HG02840 (cell line): ENCODE results near the gene TAF1.
"Not testable (repeated sequence)": the region's sequence is repeated elsewhere in the genome, so short reads cannot be mapped to it uniquely, and the experiment has no call there.

Experiments
- ATAC-seq: cut with Tn5 transposase; IDR thresholded peaks from one replicate; pipeline ENCODE4 v1.9.1; 2021; ENCODE audit warnings: mild to moderate bottlenecking, moderate library complexity, moderate number of reproducible peaks; ENCODE audit not compliant: unreplicated experiment, low FRiP score

TAF1 gene

DNA sequence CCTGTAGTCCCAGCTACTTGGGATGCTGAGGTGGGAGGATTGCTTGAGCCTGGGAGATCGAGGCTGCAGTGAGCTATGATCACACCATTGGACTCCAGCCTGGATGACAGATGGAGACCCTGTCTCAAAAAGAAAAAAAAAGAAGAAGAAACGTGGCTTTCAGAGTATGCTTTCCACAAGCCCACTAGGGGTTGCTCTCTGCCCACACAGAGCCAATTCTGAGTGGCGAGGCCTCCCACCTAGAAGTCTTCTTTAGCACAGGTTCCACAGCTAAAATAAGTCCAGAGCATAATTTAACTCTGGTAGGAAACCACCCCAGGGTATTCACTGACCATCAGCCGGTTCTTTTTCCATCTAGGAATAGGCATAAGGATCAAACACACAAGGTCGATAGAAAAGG lies 50.1 kb downstream of the TAF1 start:
- not testable (repeated sequence) for ATAC-seq

DNA sequence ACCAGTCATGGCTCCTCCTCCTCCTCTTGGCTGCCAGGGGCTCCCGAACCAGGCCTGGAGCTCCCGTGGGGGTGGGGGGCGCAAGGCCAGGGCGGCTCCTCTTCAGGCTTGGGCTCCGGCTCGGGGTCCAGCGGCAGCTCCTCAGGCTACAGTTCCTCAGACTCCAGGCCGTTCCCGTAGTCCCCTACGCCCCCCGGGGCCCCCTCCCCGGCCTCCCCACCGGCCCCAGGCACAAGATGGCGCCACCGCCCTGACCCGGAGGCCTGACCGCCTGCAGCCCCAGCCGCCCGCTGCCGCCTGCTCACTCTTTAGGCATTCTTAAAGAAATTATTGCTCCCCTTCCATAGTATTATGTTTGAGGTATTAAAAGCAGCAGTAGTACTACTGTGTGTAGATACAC lies 54.5 kb downstream of the TAF1 start:
- no peak for ATAC-seq

DNA sequence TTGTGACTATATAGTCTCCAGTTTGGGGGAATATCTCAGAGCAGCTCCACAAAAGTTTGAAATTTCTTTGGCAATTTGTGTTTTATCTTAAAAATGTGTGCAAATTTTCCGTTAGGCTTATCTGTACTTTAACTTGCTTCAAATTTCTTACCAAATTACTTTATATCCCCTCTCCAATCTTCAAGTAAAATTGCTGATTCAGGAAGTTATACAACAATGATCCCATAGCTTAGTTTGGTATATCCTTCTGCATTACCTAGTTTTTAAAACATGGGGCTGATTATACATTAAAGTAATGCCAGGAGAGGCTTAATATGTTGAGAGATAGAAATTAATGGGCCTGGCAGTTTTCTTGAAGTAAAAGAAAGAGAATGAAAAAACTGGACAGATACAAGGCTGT lies 66.6 kb downstream of the TAF1 start:
- ATAC-seq = no peak

DNA sequence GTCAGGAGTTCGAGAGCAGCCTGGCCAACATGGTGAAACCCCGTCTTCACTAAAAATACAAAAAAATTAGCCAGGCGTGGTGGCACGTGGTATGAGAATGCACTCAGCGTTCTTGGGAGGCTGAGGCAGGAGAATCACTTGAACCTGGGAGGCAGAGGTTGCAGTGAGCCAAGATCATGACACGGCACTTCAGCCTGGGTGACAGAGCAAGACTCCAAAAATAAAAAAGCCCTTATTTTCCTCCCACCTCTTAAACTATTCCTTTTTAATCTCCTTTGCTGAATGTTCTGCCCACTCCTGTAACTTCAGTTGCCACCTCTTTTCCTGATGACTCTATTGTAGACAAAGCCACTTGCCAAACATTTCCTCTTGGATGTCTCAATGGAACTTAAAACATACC lies 72.6 kb downstream of the TAF1 start:
- ATAC-seq = no peak

DNA sequence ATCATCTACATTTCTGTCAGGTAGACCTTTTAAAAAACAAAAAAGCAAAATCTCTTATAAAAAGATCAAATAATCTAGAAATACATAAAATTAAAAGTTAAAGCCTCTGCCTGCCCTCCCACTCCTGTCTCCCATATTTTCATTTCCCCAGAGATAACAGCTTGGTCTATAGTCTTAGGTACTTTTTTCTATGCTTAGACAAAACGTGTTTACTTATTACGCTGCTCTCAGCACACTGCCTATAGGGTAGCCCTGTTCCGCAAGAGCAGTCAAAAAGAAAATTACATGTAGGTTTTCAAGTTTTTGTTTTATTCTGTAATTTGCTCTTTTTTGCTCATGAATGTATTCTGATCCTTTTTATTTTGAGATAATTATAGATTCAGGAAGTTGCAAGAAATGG lies 73.3 kb downstream of the TAF1 start:
- no peak for ATAC-seq

DNA sequence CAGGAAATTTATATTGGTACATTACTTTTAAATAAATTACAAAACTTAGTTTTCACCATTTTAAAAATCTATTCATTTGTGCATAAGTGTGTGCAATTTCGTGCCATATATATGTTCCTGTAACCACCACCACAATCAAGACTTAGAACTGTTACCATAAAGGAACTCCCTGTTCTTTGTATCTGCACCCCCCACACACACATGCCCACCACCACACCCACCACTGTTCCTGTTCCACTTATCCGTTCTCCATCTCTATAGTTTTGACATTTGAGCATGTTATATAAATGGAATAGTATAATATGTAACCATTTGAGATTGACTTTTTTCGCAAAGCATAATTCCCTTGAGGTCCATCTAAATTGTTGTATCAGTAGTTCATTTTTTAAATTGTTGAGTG lies 73.7 kb downstream of the TAF1 start:
- no peak for ATAC-seq

DNA sequence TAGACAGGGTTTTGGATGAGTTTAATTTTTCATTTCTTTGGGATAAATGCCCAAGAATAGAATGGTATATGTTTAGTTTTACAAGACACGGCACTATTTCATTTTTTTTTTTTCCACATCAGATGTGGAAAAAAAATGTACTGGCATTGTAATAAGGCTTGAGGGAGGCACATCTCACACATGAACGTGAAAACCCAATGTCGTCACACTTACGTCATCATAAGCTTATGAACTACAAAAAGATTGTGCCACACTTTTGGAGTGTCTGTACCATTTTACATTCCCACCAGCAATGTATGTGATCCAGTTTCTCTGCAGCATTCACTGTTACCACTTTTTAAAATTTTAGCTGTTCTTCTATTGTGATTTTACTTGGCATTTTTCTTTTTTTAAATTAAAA lies 74.2 kb downstream of the TAF1 start:
- no peak for ATAC-seq

DNA sequence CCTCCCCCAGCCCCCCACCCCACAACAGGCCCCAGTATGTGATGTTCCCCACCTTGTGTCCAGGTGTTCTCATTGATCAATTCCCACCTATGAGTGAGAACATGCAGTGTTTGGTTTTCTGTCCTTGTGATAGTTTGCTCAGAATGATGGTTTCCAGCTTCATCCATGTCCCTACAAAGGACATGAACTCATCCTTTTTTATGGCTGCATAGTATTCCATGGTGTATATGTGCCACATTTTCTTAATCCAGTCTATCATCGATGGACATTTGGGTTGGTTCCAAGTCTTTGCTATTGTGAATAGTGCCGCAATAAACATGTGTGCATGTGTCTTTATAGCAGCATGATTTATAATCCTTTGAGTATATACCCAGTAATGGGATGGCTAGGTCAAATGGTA lies 75.7 kb downstream of the TAF1 start:
- not testable (repeated sequence) for ATAC-seq

DNA sequence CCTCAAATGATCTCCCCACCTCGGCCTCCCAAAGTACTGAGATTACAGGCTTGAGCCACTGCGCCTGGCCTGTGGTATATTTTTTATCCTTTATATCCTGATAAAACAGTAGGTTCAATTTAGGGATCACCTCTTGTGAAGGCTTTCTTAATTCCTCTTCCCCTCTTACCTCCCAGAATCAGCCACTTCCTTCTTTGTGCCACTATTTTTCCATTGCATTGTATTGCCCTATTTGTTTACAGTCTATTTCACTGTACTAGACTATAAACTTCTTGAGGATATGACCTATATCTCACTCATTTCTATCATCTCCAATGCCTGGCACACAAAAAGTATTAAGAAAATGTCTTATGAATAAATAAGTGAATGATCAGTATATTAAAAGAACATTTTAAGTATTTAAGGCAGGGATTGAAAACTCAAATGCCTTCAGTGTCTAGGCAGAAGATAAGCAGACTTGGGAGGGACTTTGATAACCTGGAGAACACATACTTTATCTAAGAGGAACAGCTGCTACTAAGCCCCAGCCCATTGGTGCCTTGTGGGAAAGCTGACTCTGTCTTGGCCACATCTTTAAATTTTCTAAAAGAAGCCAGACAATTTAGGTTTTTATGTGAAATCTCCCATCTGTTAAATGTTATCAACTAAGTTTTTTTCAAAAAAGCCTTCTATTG lies 84.4 kb downstream of the TAF1 start:
- ATAC-seq = no peak

DNA sequence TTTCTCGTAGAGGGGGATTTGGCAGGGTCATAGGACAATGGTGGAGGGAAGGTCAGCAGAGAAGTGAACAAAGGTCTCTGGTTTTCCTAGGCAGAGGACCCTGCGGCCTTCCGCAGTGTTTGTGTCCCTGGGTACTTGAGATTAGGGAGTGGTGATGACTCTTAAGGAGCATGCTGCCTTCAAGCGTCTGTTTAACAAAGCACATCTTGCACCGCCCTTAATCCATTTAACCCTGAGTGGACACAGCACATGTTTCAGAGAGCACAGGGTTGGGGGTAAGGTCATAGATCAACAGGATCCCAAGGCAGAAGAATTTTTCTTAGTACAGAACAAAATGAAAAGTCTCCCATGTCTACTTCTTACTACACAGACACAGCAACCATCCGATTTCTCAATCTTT lies 85.4 kb downstream of the TAF1 start:
- ATAC-seq = not testable (repeated sequence)

DNA sequence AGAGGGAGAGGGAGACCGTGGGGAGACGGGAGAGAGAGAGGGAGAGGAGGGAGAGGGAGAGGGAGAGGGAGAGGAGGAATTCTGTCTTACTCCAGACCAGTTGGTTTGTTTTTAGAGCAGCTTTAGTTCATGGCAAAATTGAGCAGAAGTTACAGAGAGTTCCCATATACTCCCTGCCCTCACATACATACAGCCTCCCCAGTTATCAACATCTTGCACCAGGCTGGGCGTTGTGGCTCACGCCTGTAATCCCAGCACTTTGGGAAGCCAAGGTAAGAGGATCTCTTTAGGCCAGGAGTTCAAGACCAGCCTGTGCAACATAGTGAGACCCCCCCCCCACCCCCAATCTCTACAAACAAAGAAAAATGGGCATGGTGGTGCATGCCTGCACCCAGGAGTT lies 86.9 kb downstream of the TAF1 start:
- no peak for ATAC-seq

DNA sequence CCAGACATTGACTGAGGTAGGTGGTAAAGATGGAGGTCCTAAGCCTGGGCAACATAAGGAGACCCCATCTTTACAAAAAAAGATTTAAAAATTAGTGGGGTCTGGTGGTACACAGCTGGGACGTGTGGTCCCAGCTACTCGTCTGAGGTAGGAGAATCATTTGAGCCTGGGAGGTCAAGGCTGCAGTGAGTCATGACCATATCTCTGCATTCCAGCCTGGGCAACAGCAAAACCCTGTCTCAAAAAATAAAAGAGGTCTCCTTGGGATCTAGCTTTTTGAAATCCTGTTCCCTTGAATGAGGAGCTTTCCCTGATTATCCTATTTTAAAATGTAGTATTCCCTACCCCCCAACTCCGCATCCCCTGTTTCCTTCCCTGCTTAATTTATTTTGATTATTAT lies 88.1 kb downstream of the TAF1 start:
- ATAC-seq = no peak

DNA sequence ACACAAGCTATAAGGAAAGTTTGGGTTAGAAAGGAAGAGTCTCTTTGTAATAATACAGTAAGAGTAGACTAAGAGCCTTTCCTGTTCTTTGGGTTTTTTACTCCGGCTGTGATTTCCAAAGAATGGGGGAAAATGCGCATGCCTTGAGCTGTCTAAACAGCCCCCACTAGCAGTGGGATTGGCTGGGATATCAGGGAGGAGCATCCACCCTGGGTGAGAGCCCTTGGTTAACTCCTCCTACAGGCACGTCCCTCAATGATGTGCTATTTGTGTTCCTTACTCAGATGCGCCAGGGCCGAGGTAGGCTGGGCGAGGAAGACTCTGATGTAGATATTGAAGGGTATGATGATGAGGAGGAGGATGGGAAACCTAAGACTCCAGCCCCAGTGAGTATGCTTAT lies 92.7 kb downstream of the TAF1 start:
- ATAC-seq = no peak

DNA sequence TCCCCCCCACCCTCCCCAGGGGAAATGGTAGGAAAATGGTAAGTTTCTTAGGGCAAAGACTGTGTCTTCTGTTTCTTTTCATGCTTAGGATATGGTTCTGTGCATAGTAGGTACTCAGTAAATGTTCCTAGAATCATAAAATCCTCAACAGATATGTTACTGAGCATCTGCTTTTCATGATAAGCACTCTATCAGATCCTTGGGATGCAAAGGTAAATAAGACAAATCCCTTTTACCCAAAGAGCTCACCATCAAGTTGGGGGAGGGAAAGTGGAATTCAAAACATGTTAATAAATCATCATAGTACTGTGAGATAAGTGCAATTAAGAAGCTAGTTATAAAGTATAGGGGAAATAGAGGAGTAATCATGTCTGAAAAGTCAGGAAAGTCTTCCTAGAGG lies 98.8 kb downstream of the TAF1 start:
- ATAC-seq = no peak

DNA sequence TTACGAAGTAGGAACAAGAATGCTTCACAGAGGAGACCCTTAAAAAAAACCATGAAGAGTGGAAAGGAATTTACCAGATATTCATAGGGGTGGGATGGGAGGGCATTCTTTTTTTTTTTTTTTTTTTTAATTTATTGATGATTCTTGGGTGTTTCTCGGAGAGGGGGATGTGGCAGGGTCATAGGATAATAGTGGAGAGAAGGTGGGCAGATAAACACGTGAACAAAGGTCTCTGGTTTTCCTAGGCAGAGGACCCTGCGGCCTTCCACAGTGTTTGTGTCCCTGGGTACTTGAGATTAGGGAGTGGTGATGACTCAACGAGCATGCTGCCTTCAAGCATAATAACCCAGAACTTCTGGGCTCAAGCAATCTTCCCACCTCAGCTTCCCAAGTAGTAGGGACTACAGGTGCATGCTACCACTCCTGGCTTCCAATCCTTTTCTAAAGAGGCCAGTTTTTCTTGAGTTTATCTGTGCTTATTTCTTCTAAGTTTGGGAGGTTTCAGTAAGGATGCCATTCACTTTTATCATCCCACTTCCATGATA lies 100.9 kb downstream of the TAF1 start:
- ATAC-seq = no peak

DNA sequence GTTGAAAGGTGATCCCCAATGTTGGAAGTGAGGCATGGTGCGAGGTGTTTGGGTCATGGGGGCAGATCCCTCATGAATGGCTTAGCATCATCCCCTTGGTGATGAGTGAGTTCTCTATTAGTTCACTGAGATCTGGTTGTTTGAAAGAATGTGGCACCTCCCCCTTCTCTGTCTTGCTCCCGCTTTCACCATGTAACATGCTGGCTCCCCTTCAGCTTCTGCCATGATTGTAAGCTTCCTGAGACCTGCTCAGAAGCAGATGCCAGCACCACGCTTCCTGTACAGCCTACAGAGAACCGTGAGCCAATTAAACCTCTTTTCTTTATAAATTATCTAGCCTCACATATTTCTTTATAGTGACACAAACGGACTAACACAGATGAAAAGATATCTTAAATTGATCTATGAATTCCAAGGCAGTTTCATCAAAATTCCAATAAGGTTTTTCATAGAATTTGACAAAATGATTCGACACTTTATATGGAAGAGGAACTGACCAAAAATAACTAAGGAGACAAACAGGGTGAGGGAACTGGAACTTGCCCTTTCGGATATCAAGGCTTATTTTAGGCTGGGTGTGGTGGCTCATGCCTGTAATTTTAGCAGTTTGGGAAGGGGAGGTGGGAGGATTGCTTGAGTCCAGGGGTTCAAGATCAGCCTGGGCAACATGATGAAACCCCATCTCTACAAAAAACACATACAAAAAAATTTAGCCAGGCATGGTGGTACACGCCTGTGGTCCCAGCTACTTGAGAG lies 109.8 kb downstream of the TAF1 start:
- no peak for ATAC-seq

DNA sequence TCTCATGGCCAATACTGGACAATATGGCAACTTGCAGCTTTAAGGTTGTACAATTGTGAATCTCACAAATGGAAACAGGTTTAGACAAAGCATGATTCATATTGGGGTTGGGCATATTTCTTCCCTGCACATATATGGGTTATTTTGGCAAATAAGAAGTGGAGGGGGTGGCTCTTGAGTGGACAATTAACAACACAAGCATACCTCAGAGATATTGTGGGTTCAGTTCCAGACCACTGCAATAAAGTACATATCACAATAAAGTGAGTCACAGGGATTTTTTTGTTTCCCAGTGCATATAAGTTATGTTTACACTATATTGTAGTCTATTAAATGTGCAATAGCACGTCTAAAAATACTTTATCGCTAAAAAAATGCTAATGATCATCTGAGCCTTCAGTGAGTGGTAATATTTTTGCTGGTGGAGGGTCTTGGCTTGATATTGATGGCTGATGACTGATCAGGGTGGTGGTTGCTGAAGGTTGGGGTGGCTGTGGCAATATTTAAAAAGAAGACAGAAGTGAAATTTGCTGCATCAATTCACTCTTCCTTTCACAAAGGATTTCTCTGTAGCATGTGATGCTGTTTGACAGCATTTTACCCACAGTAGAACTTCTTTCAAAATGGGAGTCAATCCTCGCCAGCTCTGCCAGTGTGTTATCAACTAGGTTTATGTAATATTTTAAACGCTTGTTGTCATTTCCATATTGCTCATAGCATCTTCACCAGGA lies 116.2 kb downstream of the TAF1 start:
- no peak for ATAC-seq

DNA sequence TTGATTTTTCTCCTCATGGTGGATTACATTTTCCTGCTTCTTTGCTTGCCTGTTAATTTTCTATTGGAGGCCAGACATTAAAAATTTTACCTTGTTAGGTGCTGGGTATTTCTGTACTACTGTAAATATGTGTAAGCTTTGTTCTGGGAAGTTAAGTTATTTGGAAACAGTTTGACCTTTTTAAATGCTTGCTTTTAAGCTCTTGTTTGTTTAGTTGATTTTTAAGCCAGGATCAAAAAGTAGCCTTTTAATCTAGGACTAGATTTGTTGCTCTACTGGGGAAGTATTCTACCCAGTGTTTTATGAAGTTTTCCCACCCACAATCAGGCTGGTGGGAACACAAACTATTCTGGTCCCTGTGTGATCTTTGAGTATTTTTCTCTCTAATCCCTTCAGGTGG lies 121.7 kb downstream of the TAF1 start:
- no peak for ATAC-seq

DNA sequence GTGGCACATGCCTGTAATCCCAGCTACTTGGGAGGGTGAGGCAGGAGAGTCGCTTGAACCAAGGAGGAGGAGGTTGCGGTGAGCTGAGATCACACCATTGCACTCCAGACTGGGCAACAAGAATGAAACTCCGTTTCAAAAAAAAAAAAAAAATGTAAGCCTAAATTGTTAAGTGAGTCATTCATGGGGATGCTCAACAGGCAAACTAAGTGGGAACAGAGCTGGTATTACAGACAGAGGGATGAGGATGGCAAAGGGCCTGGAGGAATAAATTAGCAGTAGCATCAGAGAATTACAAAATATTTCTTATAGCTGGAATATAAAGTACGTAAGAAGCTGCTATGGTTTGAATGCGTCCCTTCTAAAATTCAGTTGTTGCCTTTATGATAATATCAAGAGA lies 123.4 kb downstream of the TAF1 start:
- no peak for ATAC-seq

DNA sequence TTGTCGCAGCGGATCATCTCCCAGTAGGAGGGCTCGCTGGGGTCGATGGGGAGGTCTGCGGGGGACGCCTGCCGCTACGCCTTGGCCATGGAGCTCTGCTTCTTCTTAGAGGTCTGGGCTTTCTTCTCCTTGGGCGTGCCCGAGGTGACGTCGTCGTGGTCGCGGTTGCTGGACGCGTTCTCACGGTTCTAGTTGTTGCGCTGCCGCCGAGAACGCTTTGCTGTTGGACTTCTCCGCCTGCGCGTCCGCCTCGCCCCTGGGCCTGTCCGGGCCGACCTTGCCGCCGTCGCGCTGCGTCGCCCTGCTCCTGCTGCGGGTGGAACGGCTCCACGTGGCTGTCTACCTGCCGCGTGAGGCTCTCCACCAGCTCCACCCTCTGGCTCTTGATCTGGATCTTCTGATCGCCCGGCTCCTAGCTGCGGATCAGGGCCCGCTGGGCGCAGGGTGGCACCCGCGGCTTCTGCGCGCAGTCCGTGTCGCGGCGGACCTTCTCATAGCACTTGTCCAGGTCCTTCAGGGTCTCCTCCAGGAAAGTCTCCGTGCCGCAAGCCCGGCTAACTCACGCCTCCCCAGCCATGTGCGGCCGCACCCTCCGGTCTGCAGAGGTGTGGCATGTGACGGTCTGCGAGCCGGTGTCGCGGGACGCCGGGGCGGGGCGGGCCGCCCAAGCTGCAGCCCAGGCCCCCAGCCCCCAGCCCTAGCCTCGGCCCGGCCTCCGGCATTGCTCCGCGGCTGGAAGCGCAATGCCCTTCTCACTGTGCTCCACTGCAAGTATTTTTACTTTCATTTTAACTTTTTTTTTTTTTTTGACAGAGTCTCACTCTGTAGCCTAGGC lies 126.3 kb downstream of the TAF1 start:
- ATAC-seq = no peak
